ENCODE measurements around the gene WDR49.

Gene WDR49

DNA sequence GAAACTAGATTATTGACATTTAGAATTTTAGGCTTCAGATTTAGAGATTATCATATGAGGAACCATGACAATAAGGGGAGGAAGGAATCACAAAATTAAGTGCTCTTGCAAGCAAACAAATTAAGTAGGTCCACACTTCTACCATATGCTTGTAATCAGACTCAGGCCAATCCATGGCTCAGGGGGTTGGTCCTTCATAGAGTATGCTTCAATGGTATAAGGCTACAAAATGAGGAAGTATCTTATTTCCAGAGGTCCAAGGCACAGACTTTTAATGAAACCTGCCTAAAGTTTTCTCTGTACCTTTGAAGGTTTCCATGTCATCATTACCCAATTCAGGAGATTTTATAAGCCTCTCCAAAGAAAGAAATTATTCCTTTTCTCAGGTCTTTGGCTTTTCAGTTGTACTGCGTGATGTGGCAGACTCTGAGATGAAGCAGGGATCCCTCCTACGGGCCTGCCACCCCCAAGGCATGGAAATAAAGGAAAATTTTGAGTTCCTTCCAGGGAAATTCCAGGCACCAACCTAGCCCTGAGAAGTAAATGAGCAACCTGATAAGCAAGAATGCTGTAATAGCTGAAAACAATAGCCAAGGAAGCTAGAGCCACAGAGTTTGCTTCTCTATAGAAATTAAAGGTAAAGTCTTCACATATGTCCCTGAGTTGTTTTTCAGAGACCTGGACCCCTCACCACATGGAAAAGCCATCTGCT is 216.2 kb downstream of the WDR49 start:
- DNase-seq (ENCODE audit: extremely low read depth, low read depth), result no peak

More for the DNA sequence above, 216.2 kb downstream of the WDR49 start:
- TF ChIP-seq, protein P1, sequence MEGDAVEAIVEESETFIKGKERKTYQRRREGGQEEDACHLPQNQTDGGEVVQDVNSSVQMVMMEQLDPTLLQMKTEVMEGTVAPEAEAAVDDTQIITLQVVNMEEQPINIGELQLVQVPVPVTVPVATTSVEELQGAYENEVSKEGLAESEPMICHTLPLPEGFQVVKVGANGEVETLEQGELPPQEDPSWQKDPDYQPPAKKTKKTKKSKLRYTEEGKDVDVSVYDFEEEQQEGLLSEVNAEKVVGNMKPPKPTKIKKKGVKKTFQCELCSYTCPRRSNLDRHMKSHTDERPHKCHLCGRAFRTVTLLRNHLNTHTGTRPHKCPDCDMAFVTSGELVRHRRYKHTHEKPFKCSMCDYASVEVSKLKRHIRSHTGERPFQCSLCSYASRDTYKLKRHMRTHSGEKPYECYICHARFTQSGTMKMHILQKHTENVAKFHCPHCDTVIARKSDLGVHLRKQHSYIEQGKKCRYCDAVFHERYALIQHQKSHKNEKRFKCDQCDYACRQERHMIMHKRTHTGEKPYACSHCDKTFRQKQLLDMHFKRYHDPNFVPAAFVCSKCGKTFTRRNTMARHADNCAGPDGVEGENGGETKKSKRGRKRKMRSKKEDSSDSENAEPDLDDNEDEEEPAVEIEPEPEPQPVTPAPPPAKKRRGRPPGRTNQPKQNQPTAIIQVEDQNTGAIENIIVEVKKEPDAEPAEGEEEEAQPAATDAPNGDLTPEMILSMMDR (IDR thresholded peaks at IDR 0.05; ENCODE audit: low read depth, low read length), result no peak
